GM12878 (cell line): ENCODE results near the gene C1orf74. TPM values are rescaled to one million over a fixed set of nuclear protein-coding genes. Genes with fewer than 3 reads are reported as not detected.

Experiments used
- ATF2 ChIP-seq: IDR thresholded peaks from 2 replicates; pipeline ENCODE4 v1.6.1; 2012; ENCODE audit warnings: low read length, inconsistent platforms
- ATF7 ChIP-seq: fragments of 450-650 bp; IDR thresholded peaks from 2 replicates; pipeline ENCODE4 v1.6.1; 2016; ENCODE audit warnings: low read depth, mild to moderate bottlenecking
- BACH1 ChIP-seq: fragments of 450-650 bp; IDR thresholded peaks from 2 replicates; pipeline ENCODE4 v1.6.1; 2017; ENCODE audit warnings: mild to moderate bottlenecking, borderline replicate concordance
- CEBPZ ChIP-seq: fragments of 150-350 bp; IDR thresholded peaks from 2 replicates; pipeline ENCODE4 v1.6.1; 2016; ENCODE audit warnings: low read depth, low read length
- E2F4 ChIP-seq: IDR thresholded peaks from 2 replicates; pipeline ENCODE4 v1.6.1; 2012; ENCODE audit warnings: low read depth, low read length, improper control_type of control experiment
- EED ChIP-seq: sonication (generic); IDR thresholded peaks from 2 replicates; pipeline ENCODE4 v1.6.1; 2016; ENCODE audit warnings: antibody characterized with exemption, low read depth
- EGR1 ChIP-seq, 2 experiments: IDR thresholded peaks; 1 replicate in 1 of 2; 2 replicates in 1 of 2; pipeline ENCODE4 v1.6.1; 2011 to 2012; ENCODE audit warnings: low read depth in 2 of 2, low read length in 2 of 2, borderline replicate concordance in 1 of 2, mild to moderate bottlenecking in 1 of 2, moderate library complexity in 1 of 2
- ESRRA ChIP-seq: IDR thresholded peaks from 2 replicates; pipeline ENCODE4 v1.6.1; 2012; ENCODE audit warnings: mild to moderate bottlenecking, low read length, improper control_type of control experiment
- HDGF ChIP-seq: fragments of 450-650 bp; IDR thresholded peaks from 2 replicates; pipeline ENCODE4 v1.6.1; 2016; ENCODE audit warnings: antibody characterized with exemption
- KAT2A ChIP-seq: conservative IDR thresholded peaks from 2 replicates; pipeline ENCODE4 v1.6.1; 2011; ENCODE audit warnings: low read depth, low read length; ENCODE audit not compliant: control insufficient read depth
- KDM1A ChIP-seq: fragments of 200-600 bp; sonication (generic); IDR thresholded peaks from 2 replicates; pipeline ENCODE4 v1.6.1; 2016; ENCODE audit warnings: borderline replicate concordance
- MXI1 ChIP-seq: fragments of 150-350 bp; IDR thresholded peaks from 2 replicates; pipeline ENCODE4 v1.6.1; 2011; ENCODE audit warnings: low read depth, mild to moderate bottlenecking, inconsistent platforms, low read length, improper control_type of control experiment
- NFYA ChIP-seq: IDR thresholded peaks from 2 replicates; pipeline ENCODE4 v1.6.1; 2011; ENCODE audit warnings: low read depth, mild to moderate bottlenecking, low read length, improper control_type of control experiment, borderline replicate concordance
- NR2C1 ChIP-seq: fragments of 450-650 bp; IDR thresholded peaks from 2 replicates; pipeline ENCODE4 v1.6.1; 2017; ENCODE audit warnings: antibody characterized with exemption, mild to moderate bottlenecking, moderate library complexity
- RELA ChIP-seq: fragments of 450-650 bp; IDR thresholded peaks from 2 replicates; pipeline ENCODE4 v1.8.0; 2014; ENCODE audit warnings: borderline replicate concordance; ENCODE audit not compliant: partially characterized antibody
- SRF ChIP-seq, 2 experiments: IDR thresholded peaks; 2 replicates each; pipeline ENCODE4 v1.6.1; 2011; ENCODE audit warnings: low read depth in 2 of 2, low read length in 2 of 2, mild to moderate bottlenecking in 1 of 2, moderate library complexity in 1 of 2
- SUZ12 ChIP-seq: fragments of 200-600 bp; sonication (generic); IDR thresholded peaks from one replicate; pipeline ENCODE4 v1.6.1; 2018; ENCODE audit warnings: antibody characterized with exemption, mild to moderate bottlenecking; ENCODE audit not compliant: unreplicated experiment
- ZBED1 ChIP-seq: IDR thresholded peaks from 2 replicates; pipeline ENCODE4 v1.6.1; 2016; ENCODE audit warnings: borderline replicate concordance
- polyA plus RNA-seq, 11 experiments: library from polyadenylated mRNA; depleted of rRNA in 4 of 11; unstranded in 6 of 11; stranded (reverse) in 5 of 11; fragments of >200 nt; fragmentation: Nextera tagmentation in 4 of 11; fragmentation: Illumina TruSeq in 1 of 11; extraction: Ambion mirVana in 4 of 11; extraction: Trizol in 1 of 11; gene quantifications; 1 replicate in 1 of 11; 2 replicates in 10 of 11; pipeline versions ENCODE4 v1.2.1 to v1.2.3, GENCODE V29; 2011 to 2016; ENCODE audit warnings: inconsistent platforms in 2 of 11, missing spikeins in 2 of 11, low read depth in 1 of 11
- total RNA-seq, 4 experiments: library from RNA; depleted of rRNA in 3 of 4; stranded (reverse); fragments of >200 nt in 3 of 4; fragmentation: Illumina TruSeq in 1 of 4; extraction: Trizol in 1 of 4; gene quantifications; 2 replicates each; pipeline versions ENCODE4 v1.2.1 to v1.2.3, GENCODE V29; 2013 to 2021
- TF ChIP-seq, protein P1 (sequence below): fragments of 450-650 bp; formaldehyde crosslinking; IDR thresholded peaks from 2 replicates; pipeline ENCODE4 v1.4.0; 2022; ENCODE audit warnings: mild to moderate bottlenecking, moderate library complexity
- TF ChIP-seq, protein P2 (sequence below): IDR thresholded peaks from 2 replicates; pipeline ENCODE4 v1.6.1; 2012; ENCODE audit warnings: low read depth, low read length, improper control_type of control experiment

The C1orf74 gene
- total and polyA plus RNA-seq, 10 of the 15 experiments (the other 5 are each of a cell fraction or from before 2014, with no cell fraction given) = 3.1 to 5.5 (median 3.6) TPM

- TF ChIP-seq EED = peak; percentile 70
- no peak for TF ChIP-seq E2F4
- no peak for TF ChIP-seq MXI1
- TF ChIP-seq KAT2A = no peak
- no peak; the same call in 1 of the 2 replicates for TF ChIP-seq BACH1
- TF ChIP-seq SRF (IDR thresholded peaks at IDR 0.05; ENCODE audit: low read depth in 2 of 2, low read length in 2 of 2) = peak in 1 of 2 experiments; percentile 75; a peak in 2 of 4 replicates
- no peak for TF ChIP-seq KDM1A
- no peak; the same call in 1 of the 2 replicates for TF ChIP-seq NR2C1
- TF ChIP-seq ZBED1 = no peak
- no peak for TF ChIP-seq EGR1 (IDR thresholded peaks at IDR 0.05; ENCODE audit: borderline replicate concordance in 1 of 2, low read depth in 2 of 2, low read length in 2 of 2)
- TF ChIP-seq SUZ12 = no peak
- TF ChIP-seq NFYA = no peak
- no peak for TF ChIP-seq HDGF
- peak; percentile 31; the same call in 1 of the 2 replicates for TF ChIP-seq ATF7
- TF ChIP-seq ESRRA = no peak
- TF ChIP-seq, protein P1, sequence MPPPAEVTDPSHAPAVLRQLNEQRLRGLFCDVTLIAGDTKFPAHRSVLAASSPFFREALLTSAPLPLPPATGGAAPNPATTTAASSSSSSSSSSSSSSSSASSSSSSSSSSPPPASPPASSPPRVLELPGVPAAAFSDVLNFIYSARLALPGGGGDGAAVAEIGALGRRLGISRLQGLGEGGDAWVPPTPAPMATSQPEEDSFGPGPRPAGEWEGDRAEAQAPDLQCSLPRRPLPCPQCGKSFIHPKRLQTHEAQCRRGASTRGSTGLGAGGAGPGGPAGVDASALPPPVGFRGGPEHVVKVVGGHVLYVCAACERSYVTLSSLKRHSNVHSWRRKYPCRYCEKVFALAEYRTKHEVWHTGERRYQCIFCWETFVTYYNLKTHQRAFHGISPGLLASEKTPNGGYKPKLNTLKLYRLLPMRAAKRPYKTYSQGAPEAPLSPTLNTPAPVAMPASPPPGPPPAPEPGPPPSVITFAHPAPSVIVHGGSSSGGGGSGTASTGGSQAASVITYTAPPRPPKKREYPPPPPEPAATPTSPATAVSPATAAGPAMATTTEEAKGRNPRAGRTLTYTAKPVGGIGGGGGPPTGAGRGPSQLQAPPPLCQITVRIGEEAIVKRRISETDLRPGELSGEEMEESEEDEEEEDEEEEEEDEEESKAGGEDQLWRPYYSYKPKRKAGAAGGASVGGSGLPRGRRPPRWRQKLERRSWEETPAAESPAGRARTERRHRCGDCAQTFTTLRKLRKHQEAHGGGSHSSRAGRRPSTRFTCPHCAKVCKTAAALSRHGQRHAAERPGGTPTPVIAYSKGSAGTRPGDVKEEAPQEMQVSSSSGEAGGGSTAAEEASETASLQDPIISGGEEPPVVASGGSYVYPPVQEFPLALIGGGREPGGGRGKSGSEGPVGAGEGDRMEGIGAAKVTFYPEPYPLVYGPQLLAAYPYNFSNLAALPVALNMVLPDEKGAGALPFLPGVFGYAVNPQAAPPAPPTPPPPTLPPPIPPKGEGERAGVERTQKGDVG = no peak
- peak; percentile 7 for TF ChIP-seq RELA
- no peak for TF ChIP-seq ATF2
- TF ChIP-seq, protein P2, sequence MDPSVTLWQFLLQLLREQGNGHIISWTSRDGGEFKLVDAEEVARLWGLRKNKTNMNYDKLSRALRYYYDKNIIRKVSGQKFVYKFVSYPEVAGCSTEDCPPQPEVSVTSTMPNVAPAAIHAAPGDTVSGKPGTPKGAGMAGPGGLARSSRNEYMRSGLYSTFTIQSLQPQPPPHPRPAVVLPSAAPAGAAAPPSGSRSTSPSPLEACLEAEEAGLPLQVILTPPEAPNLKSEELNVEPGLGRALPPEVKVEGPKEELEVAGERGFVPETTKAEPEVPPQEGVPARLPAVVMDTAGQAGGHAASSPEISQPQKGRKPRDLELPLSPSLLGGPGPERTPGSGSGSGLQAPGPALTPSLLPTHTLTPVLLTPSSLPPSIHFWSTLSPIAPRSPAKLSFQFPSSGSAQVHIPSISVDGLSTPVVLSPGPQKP = no peak
- TF ChIP-seq CEBPZ = no peak
Observed at GRCh38 chr1:209755926-209756614, 28.3 kb downstream of the C1orf74 start, which contains the start of gene TRAF3IP3 (continued).
